ENCODE data around the gene PREX1.

Gene PREX1

GRCh38 chr20:48747840-48748414 lies 79.9 kb downstream of the PREX1 start:
- DNase-seq, result no peak

GRCh38 chr20:48745330-48745729 lies 82.5 kb downstream of the PREX1 start:
- DNase-seq, result no peak

GRCh38 chr20:48744515-48744914 lies 83.3 kb downstream of the PREX1 start:
- DNase-seq, result no peak

- DNase-seq, result no peak
These were observed 84.0 kb downstream of the PREX1 start for GRCh38 chr20:48743807-48744206.

GRCh38 chr20:48742912-48743680 lies 84.7 kb downstream of the PREX1 start:
- DNase-seq, result no peak

GRCh38 chr20:48742233-48742632 lies 85.6 kb downstream of the PREX1 start:
- no peak for DNase-seq

GRCh38 chr20:48741669-48742068 lies 86.1 kb downstream of the PREX1 start:
- no peak for DNase-seq

GRCh38 chr20:48740712-48741111 lies 87.1 kb downstream of the PREX1 start:
- no peak for DNase-seq

- peak; percentile 69 for DNase-seq
These were observed 87.5 kb downstream of the PREX1 start for GRCh38 chr20:48740292-48740649.

- DNase-seq, result no peak
These were observed 88.2 kb downstream of the PREX1 start for GRCh38 chr20:48739395-48740291.

GRCh38 chr20:48738399-48739304 lies 89.1 kb downstream of the PREX1 start:
- DNase-seq, result no peak

GRCh38 chr20:48738094-48738398 lies 89.8 kb downstream of the PREX1 start:
- DNase-seq, result no peak

- DNase-seq, result no peak
These were observed 90.2 kb downstream of the PREX1 start for GRCh38 chr20:48737434-48738093.

GRCh38 chr20:48736636-48737035 lies 91.2 kb downstream of the PREX1 start:
- DNase-seq, result no peak

GRCh38 chr20:48736231-48736630 lies 91.6 kb downstream of the PREX1 start:
- DNase-seq, result no peak

- DNase-seq, result no peak
These were observed 92.7 kb downstream of the PREX1 start for GRCh38 chr20:48735112-48735511.

- DNase-seq, result no peak
These were observed 93.6 kb downstream of the PREX1 start for GRCh38 chr20:48734104-48734749.

- no peak for DNase-seq
These were observed 94.5 kb downstream of the PREX1 start for GRCh38 chr20:48733296-48733790.

- DNase-seq, result no peak
These were observed 95.5 kb downstream of the PREX1 start for GRCh38 chr20:48732081-48732829.

GRCh38 chr20:48731536-48731935 lies 96.3 kb downstream of the PREX1 start:
- no peak for DNase-seq

GRCh38 chr20:48730977-48731376 lies 96.8 kb downstream of the PREX1 start:
- no peak for DNase-seq

All from NCI-H510A (cell line).